ENCODE data around the gene PTPRN2.

PTPRN2 gene

DNA sequence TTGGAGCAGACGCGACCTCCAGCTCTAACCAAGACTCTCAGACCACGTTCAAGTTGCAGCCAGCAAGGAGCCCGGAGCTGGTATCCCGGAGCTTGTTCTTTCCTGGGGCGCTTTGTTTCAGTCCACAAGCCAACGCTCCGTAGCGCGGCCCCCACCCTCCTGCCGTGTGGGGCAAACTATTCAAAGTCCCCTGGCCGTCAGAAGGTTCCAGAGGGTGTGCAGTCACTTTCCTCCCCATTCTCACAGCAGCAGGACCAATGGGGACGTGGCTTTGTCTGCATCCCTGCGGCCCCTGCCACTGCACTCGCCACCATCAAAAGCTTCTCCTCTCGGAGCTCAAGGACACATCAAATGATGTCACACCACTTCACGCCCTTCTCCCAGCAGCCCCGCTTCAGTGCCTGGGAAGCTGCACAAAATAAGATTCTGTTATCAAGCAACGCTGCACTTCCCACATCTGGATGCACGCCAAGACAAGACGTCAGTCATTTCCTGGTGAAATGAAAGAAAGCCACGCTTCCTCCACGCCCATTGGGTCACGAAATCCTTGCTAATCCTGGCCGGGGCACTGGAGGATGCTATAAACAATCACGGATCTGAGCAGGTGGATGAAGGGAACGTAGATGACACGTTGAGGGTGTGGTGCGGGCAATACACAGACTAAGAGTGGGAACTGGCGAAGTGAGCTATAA, 348.2 kb downstream of the PTPRN2 start:
- TF ChIP-seq, protein P1, sequence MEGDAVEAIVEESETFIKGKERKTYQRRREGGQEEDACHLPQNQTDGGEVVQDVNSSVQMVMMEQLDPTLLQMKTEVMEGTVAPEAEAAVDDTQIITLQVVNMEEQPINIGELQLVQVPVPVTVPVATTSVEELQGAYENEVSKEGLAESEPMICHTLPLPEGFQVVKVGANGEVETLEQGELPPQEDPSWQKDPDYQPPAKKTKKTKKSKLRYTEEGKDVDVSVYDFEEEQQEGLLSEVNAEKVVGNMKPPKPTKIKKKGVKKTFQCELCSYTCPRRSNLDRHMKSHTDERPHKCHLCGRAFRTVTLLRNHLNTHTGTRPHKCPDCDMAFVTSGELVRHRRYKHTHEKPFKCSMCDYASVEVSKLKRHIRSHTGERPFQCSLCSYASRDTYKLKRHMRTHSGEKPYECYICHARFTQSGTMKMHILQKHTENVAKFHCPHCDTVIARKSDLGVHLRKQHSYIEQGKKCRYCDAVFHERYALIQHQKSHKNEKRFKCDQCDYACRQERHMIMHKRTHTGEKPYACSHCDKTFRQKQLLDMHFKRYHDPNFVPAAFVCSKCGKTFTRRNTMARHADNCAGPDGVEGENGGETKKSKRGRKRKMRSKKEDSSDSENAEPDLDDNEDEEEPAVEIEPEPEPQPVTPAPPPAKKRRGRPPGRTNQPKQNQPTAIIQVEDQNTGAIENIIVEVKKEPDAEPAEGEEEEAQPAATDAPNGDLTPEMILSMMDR (IDR thresholded peaks at IDR 0.05; ENCODE audit: control insufficient read depth, extremely low read depth, insufficient read depth) = no peak
- DNase-seq (ENCODE audit: low read depth) = no peak
- no peak overlapping the region for H3K4me3 ChIP-seq (ENCODE audit: low read depth, low read length)

DNA sequence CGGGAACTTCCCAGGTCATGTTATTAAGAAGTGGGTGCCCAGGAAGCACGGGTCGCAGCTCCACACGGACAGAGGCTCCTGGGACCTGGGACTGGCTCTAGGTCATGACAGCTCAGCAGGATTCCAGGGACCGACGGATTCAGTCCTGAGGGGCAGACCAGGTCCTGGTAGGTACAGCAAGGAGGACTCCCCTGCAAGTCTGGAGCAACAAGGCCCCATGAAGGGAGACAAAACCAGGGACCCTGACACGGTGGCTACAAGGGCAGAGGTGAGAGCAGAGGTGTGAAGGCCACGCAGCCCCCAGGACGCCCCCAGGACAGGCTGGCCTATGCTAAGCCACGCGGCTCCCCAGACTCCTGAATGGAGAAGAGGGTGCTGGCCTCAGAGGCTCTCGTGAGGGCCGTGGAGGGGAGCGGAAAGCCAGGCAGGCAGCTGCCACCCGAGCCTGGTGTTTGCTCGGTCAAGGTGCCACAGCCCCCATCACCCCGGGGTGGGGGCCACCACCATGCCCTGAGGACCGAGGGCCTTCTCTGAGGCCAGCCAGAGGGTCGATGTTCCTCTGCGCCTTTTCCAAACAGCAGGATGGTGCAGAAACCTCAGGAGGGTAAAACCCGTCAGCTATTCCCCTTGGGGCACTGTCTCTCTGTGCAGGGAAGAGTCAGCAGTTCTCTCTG, 348.9 kb downstream of the PTPRN2 start:
- no peak for DNase-seq (ENCODE audit: low read depth)
- H3K4me3 ChIP-seq (ENCODE audit: low read depth, low read length) = no peak overlapping the region
- TF ChIP-seq, protein P1 (IDR thresholded peaks at IDR 0.05; ENCODE audit: control insufficient read depth, extremely low read depth, insufficient read depth) = no peak

DNA sequence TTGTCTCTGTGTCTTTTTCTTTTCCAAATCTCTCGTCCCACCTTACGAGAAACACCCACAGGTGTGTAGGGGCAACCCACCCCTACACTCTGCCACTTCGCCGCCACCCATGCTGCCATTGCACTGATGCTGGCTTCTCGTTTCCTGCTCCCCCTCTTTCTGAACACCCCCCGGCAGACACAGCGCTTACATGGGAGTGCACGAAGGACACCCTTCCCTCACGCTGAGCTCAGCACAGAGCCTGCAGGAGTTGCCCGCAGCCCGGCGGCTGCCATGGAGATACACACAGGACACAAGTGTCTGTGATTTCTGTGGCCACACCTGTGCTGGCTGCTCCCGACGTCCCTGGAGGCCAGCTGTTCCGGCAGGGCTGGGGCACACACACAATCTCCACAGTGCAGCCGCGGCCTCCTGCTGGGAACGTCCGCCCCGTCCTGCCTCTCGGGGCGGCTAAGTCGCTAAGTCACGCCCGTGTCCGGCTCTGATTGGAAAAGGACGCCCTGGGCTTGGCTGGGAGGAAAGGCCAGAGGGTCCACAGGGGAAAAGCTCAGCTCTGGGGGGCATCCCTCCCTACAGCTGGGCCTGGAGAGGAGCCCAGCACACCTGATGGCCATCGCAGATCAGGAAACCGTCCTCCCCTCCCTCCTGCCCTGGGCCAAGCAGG, 349.8 kb downstream of the PTPRN2 start:
- no peak overlapping the region for H3K4me3 ChIP-seq (ENCODE audit: low read depth, low read length)
- TF ChIP-seq, protein P1 (IDR thresholded peaks at IDR 0.05; ENCODE audit: control insufficient read depth, extremely low read depth, insufficient read depth) = no peak
- DNase-seq (ENCODE audit: low read depth) = no peak

DNA sequence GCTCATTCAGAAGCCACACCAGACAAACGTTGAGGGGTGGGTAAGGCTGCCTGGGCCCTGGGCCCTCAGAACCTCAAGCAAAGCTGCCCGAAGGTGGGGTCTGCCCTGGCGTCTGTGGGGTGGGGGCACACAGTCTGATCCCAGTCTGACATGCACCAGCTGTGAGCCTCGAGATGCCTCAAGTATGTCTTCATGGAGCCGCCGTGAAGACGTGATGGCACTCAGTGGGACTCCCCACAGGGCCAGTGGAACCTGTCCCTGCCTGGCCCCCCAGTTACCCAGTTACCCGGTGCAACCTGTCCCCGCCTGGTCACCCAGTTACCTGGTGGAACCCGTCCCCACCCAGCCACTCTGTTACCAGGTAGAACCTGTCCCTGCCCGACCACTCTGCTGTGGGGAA, 351.2 kb downstream of the PTPRN2 start:
- DNase-seq (ENCODE audit: low read depth) = no peak
- TF ChIP-seq, protein P1 (IDR thresholded peaks at IDR 0.05; ENCODE audit: control insufficient read depth, extremely low read depth, insufficient read depth) = no peak
- no peak overlapping the region for H3K4me3 ChIP-seq (ENCODE audit: low read depth, low read length)

DNA sequence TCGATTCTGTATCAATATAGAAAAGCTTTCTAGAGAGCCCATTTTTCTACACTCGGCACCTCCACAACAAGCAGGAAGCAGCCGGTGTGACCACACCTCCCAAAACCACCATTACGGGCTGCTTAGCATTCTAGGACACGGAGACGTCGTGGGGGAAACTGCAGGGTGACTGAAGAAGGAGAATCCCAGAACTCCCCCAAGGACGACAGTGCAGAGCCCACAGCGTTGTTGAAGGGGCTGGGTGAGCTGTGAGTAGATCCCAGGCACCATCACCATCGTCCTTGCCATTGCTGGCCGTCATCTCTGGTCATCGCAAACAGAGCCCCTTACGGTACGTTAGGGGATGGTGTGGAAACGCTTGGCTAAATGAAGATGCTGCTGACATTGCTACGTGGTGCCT, 351.8 kb downstream of the PTPRN2 start:
- H3K4me3 ChIP-seq (ENCODE audit: low read depth, low read length) = no peak overlapping the region
- TF ChIP-seq, protein P1 (IDR thresholded peaks at IDR 0.05; ENCODE audit: control insufficient read depth, extremely low read depth, insufficient read depth) = no peak
- no peak for DNase-seq (ENCODE audit: low read depth)

DNA sequence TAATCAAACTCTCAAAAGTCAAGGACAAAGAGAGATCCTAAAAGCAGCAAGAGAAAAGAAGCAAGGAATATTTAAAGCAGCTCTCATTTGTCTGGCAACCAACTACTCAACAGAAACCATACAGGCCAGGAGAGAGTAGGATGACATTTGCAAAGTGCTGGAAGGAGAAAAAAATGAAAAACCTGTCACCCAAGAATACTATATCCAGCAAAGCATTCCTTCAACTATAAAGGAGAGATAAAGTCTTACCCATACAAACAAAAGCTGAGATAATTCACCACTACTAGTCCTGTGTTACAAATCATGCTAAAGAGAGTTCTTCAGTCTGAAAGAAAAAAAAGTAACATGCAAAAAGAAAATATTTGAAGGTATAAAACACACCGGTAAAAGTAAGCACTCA, 357.7 kb downstream of the PTPRN2 start:
- TF ChIP-seq, protein P1 (IDR thresholded peaks at IDR 0.05; ENCODE audit: control insufficient read depth, extremely low read depth, insufficient read depth) = no peak
- no peak for DNase-seq (ENCODE audit: low read depth)

More for the DNA sequence above, 357.7 kb downstream of the PTPRN2 start:
- no peak overlapping the region for H3K4me3 ChIP-seq (ENCODE audit: low read depth, low read length)

Data from LNCaP clone FGC (cell line).